Body of pancreas (tissue), 4 donors: ENCODE measurements around the gene KLHL4. TPM values are rescaled to one million over a fixed set of nuclear protein-coding genes. Genes with fewer than 3 reads are reported as not detected.
"Not testable (repeated sequence)": the region's sequence is repeated elsewhere in the genome, so short reads cannot be mapped to it uniquely, and the experiment has no call there.

Experiments used
- ATAC-seq: fragments of 150-250 bp; one replicate; pipeline ENCODE4 v1.9.1; 2016
- DNase-seq, 4 donors: peaks; one replicate each; pipeline ENCODE4 v3.0.0-alpha.2; 2019
- H3K27ac ChIP-seq, 4 donors: fragments of 200-600 bp; sonication (generic); 1 replicate in 3 of 4; 2 replicates in 1 of 4; pipeline versions ENCODE4 v1.5.1 to v1.6.1; 2016 to 2019; ENCODE audit warnings: mild to moderate bottlenecking in 1 of 4, mixed read lengths in 1 of 4, moderate library complexity in 1 of 4
- H3K27me3 ChIP-seq, 2 donors: fragments of 200-600 bp; sonication (generic); one replicate each; pipeline ENCODE4 v1.6.0; 2016; ENCODE audit warnings: mild to moderate bottlenecking in 1 of 2
- H3K36me3 ChIP-seq, 2 donors: fragments of 200-600 bp; sonication (generic); replicated peaks in 1 of 2; 2 replicates each; pipeline ENCODE4 v1.5.1; 2016; ENCODE audit warnings: low read depth in 2 of 2; ENCODE audit not compliant: insufficient read depth in 1 of 2
- H3K4me1 ChIP-seq: fragments of 200-600 bp; sonication (generic); one replicate; pipeline ENCODE4 v1.6.0; 2016
- H3K4me3 ChIP-seq, 2 donors: fragments of 200-600 bp; sonication (generic); 1 replicate in 1 of 2; 2 replicates in 1 of 2; pipeline ENCODE4 v1.5.1; 2016 to 2019
- H3K9me3 ChIP-seq, 3 donors: fragments of 200-600 bp; sonication (generic); 1 replicate in 2 of 3; 2 replicates in 1 of 3; pipeline ENCODE4 v1.5.1; 2016
- POLR2A ChIP-seq, 3 donors: fragments of 450-650 bp; IDR thresholded peaks; one replicate each; pipeline ENCODE4 v1.6.1; 2016; ENCODE audit warnings: antibody characterized with exemption in 3 of 3, mild to moderate bottlenecking in 2 of 3
- WGBS, 2 donors: methylation state at CpG; one replicate each; pipeline ENCODE4 v1.1.5; 2017; 5-methylcytosine and 5-hydroxymethylcytosine counted together
- intact Hi-C: fragments of 100-400 bp; cut with DNase I; formaldehyde crosslinking; loops from one replicate; pipeline ENCODE4 v1.15.1; 2023
- total RNA-seq, 2 donors: library from RNA; depleted of rRNA; stranded (reverse); fragments of >200 nt; gene quantifications; one replicate each; pipeline ENCODE4 v1.1.0, GENCODE V29; 2016
- TF ChIP-seq, protein P1 (sequence below), 7 experiments: fragments of 450-650 bp in 4 of 7; fragments of 200-600 bp in 3 of 7; sonication (generic) in 3 of 7; IDR thresholded peaks; one replicate each; pipeline ENCODE4 v1.5.1; 2016 to 2019; ENCODE audit warnings: antibody characterized with exemption in 7 of 7

Gene KLHL4, protein sequence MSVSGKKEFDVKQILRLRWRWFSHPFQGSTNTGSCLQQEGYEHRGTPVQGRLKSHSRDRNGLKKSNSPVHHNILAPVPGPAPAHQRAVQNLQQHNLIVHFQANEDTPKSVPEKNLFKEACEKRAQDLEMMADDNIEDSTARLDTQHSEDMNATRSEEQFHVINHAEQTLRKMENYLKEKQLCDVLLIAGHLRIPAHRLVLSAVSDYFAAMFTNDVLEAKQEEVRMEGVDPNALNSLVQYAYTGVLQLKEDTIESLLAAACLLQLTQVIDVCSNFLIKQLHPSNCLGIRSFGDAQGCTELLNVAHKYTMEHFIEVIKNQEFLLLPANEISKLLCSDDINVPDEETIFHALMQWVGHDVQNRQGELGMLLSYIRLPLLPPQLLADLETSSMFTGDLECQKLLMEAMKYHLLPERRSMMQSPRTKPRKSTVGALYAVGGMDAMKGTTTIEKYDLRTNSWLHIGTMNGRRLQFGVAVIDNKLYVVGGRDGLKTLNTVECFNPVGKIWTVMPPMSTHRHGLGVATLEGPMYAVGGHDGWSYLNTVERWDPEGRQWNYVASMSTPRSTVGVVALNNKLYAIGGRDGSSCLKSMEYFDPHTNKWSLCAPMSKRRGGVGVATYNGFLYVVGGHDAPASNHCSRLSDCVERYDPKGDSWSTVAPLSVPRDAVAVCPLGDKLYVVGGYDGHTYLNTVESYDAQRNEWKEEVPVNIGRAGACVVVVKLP
- total RNA-seq: under 1 TPM in 1 of 2 donors, not detected in 1; 0.78 TPM

DNA sequence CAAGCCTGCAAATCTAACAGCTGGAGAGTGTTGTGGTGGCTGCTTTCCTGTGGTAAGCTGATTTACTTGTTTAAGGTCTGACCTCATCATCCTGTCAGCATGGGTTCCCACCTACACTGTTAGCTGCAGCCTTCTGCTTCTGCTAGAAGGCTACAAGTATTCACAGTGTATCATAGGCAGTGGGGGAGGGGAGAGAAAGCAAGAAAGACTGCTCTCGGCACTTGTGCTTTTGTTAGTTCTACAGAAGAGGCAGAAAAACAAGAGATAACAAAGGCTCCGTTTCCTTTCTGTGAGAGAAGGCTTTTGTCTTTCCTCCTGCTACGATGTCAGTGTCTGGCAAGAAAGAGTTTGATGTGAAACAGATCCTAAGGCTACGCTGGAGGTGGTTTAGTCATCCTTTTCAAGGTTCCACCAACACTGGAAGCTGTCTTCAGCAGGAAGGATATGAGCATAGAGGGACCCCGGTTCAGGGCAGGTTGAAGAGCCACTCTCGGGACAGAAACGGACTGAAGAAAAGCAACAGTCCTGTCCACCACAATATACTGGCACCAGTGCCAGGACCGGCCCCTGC lies at the start of gene KLHL4:
Gene KLHL4 (plus strand): TSS at position 232 of the 571 bp plus-strand sequence. CDS start 92 bp downstream, at position 324.
- intact Hi-C loops: no loop called here
- H3K27ac ChIP-seq: no peak within 1 kb of the TSS
- DNase-seq: no peak
- no peak for ATAC-seq
- no peak for TF ChIP-seq POLR2A (IDR thresholded peaks at IDR 0.05)
- TF ChIP-seq, protein P1, sequence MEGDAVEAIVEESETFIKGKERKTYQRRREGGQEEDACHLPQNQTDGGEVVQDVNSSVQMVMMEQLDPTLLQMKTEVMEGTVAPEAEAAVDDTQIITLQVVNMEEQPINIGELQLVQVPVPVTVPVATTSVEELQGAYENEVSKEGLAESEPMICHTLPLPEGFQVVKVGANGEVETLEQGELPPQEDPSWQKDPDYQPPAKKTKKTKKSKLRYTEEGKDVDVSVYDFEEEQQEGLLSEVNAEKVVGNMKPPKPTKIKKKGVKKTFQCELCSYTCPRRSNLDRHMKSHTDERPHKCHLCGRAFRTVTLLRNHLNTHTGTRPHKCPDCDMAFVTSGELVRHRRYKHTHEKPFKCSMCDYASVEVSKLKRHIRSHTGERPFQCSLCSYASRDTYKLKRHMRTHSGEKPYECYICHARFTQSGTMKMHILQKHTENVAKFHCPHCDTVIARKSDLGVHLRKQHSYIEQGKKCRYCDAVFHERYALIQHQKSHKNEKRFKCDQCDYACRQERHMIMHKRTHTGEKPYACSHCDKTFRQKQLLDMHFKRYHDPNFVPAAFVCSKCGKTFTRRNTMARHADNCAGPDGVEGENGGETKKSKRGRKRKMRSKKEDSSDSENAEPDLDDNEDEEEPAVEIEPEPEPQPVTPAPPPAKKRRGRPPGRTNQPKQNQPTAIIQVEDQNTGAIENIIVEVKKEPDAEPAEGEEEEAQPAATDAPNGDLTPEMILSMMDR (IDR thresholded peaks at IDR 0.05): no peak
- no peaks in the 10 kb centered on the region for H3K9me3 ChIP-seq
- H3K4me1 ChIP-seq: no peaks in the 10 kb centered on the region
- no peaks in the 10 kb centered on the region for H3K36me3 ChIP-seq
- H3K4me3 ChIP-seq: no peak within 1 kb of the TSS
- WGBS, 2 donors: 0% methylated on average over 1 to 8 of the region's 8 CpGs
- no peaks in the 10 kb centered on the region for H3K27me3 ChIP-seq

DNA sequence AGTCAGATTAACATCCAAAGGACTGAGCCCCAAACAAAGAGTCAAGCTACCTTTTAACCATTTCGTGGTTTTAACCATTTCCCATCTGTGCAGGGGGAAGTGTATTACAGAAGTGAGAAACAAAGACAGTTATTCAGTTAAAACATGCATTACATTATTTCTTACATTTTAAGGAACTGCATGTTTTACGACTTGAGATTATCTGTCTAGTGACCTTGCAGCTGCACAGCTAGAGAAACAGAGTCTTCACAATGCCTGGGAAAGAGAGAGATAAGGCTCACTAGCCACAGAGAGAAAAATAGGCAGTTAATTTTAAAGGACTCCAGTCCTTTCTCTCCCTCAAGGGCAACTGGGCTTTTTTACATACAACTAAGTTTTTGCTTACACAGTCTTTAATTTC lies 48.7 kb upstream of the KLHL4 start:
- DNase-seq (no peak), ATAC-seq (no peak)
- no peaks in the 10 kb centered on the region for H3K9me3 ChIP-seq
- intact Hi-C loops: no loop called here
- no peaks in the 10 kb centered on the region for H3K4me1 ChIP-seq
- 0% methylated on average over 2 of the region's 2 CpGs for WGBS, 2 donors
- TF ChIP-seq, protein P1 (IDR thresholded peaks at IDR 0.05): no peak
- no peak for TF ChIP-seq POLR2A (IDR thresholded peaks at IDR 0.05)
- H3K4me3 ChIP-seq: no peak overlapping the region
- no peak overlapping the region for H3K27ac ChIP-seq
- no peaks in the 10 kb centered on the region for H3K36me3 ChIP-seq
- H3K27me3 ChIP-seq: no peaks in the 10 kb centered on the region

DNA sequence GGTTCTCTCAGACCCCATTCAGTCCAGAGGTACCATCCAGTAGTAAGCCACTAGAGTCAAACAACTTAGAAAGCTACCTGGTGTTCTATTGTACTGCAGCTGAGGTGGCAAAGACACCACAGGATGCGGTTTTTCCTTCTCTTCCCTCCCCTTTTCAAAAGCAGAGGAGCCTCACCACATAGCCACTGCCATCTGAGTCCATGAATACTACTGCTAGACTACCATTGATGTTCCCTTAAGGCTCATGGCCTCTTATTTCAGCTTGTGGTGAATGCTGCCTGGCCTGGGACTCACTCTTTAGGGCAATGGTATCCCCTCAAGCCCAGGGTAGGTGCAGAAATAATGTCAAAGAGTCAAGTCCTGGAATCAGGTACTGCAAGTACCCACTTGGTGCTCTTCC lies 41.8 kb upstream of the KLHL4 start:
- H3K27ac ChIP-seq: no peak overlapping the region
- intact Hi-C loops: no loop called here
- no peaks in the 10 kb centered on the region for H3K27me3 ChIP-seq
- WGBS, 2 donors: no CpG with 5 or more reads among the region's 1 CpG
- no peak for TF ChIP-seq POLR2A (IDR thresholded peaks at IDR 0.05)
- TF ChIP-seq, protein P1 (IDR thresholded peaks at IDR 0.05): no peak
- no peaks in the 10 kb centered on the region for H3K9me3 ChIP-seq
- H3K36me3 ChIP-seq: no peaks in the 10 kb centered on the region
- H3K4me1 ChIP-seq: no peaks in the 10 kb centered on the region
- DNase-seq: no peak
- H3K4me3 ChIP-seq: no peak overlapping the region
- ATAC-seq: no peak

DNA sequence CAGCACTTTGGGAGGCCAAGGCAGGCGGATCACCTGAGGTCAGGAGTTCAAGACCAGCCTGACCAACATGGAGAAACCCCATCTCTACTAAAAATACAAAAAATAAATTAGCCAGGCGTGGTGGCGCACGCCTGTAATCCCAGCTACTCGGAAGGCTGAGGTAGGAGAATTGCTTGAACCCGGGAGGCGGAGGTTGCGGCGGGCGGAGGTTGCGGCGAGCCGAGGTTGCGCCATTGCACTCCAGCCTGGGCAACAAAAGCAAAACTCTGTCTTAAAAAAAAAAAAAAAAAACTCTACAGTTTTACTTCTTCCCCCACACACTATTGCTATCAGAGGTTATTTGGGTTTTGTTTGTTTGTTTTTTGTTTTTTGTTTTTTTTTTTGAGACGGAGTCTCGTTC lies 38.9 kb upstream of the KLHL4 start:
- H3K4me3 ChIP-seq, H3K9me3 ChIP-seq, ATAC-seq, intact Hi-C loops, H3K36me3 ChIP-seq, DNase-seq, H3K4me1 ChIP-seq, H3K27me3 ChIP-seq, H3K27ac ChIP-seq: not testable (repeated sequence)
- 85 to 87% methylated on average over 6 to 12 of the region's 16 CpGs for WGBS, 2 donors

DNA sequence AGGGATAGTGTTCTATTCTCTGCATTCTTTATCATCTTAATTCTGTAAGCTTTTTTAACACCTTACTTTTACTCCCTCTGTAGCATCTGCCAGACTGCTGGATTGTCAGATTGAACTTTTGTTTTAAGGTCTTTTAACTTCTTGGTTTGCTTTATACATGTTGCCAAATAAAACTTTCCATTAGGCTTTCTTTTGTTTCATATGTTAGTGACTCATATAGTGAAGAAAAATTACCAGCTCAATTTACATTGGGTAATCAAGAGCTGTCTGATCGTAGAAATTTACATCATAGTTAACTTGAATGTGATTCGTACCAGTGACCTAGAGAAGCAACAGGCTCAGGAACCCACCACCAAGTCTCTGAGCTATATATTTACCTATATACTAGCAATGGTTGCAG lies 28.5 kb upstream of the KLHL4 start:
- Histone ChIP-seq H3K27ac (no peak overlapping the region), H3K36me3 (no peaks in the 10 kb centered on the region), H3K4me1 (no peaks in the 10 kb centered on the region), H3K4me3 (no peak overlapping the region), H3K27me3 (no peaks in the 10 kb centered on the region), H3K9me3 (no peaks in the 10 kb centered on the region)
- ATAC-seq (no peak), DNase-seq (no peak)
- intact Hi-C loops: no loop called here
- 45 to 47% methylated on average over 2 of the region's 2 CpGs for WGBS, 2 donors
- TF ChIP-seq, protein P1 (IDR thresholded peaks at IDR 0.05): no peak
- no peak for TF ChIP-seq POLR2A (IDR thresholded peaks at IDR 0.05)
